IMR-90 (cell line): ENCODE measurements around the gene CCDC85B. TPM values are rescaled to one million over a fixed set of nuclear protein-coding genes. Genes with fewer than 3 reads are reported as not detected.

ENCODE experiments used
- ATAC-seq: fragments of 200-7000 bp; cut with Tn5 transposase; 2 replicates; pipeline ENCODE4 v1.9.1; 2020; ENCODE audit warnings: low read depth, mild to moderate bottlenecking, moderate library complexity
- BruUV-seq: library from RNA; stranded (reverse); fragments of 400-500 nt; replicated peaks from 2 replicates; lab custom pipeline; 2021; lab: Mats Ljungman, UMichigan
- CTCF ChIA-PET: fragments of 300-600 bp; formaldehyde crosslinking; extraction: SDS; loops from one replicate; lab custom pipeline; 2021; ENCODE audit warnings: antibody characterized with exemption; lab: Yijun Ruan, JAX
- POLR2A ChIA-PET: fragments of 300-600 bp; sonication (Branson Sonifier 250); formaldehyde crosslinking; loops from one replicate; lab custom pipeline; 2022; ENCODE audit warnings: antibody characterized with exemption; ENCODE audit not compliant: unreplicated experiment; lab: Charles Lee
- DNase-seq: peaks from one replicate; pipeline ENCODE4 v3.0.0; 2013
- H2AFZ ChIP-seq: replicated peaks from 2 replicates; pipeline ENCODE3; 2013; ENCODE audit warnings: low read length, mild to moderate bottlenecking; ENCODE audit not compliant: poor library complexity
- H2AK5ac ChIP-seq: 2 replicates; pipeline ENCODE4 v1.6.1; 2013; ENCODE audit warnings: low read depth, low read length, inconsistent platforms
- H2AK9ac ChIP-seq: replicated peaks from 2 replicates; pipeline ENCODE3; 2013; ENCODE audit warnings: mild to moderate bottlenecking, low read depth, low read length, moderate library complexity; ENCODE audit not compliant: poor library complexity
- H2BK120ac ChIP-seq: 2 replicates; pipeline ENCODE4 v1.6.1; 2013; ENCODE audit warnings: low read depth, low read length, inconsistent platforms
- H2BK15ac ChIP-seq: 3 replicates; pipeline ENCODE4 v1.6.1; 2013; ENCODE audit warnings: low read depth, low read length, inconsistent platforms
- H2BK20ac ChIP-seq: 2 replicates; pipeline ENCODE4 v1.6.1; 2013; ENCODE audit warnings: low read depth, mild to moderate bottlenecking, inconsistent platforms, low read length, moderate library complexity
- H2BK5ac ChIP-seq: 2 replicates; pipeline ENCODE4 v1.6.1; 2013; ENCODE audit warnings: mild to moderate bottlenecking, low read depth, low read length, inconsistent platforms; ENCODE audit not compliant: poor library complexity, severe bottlenecking
- H3K14ac ChIP-seq: replicated peaks from 2 replicates; pipeline ENCODE4 v1.6.1; 2013; ENCODE audit warnings: low read depth, low read length, inconsistent platforms
- H3K18ac ChIP-seq: 2 replicates; pipeline ENCODE4 v1.6.1; 2013; ENCODE audit warnings: low read depth, low read length, control low read depth
- H3K23ac ChIP-seq: 2 replicates; pipeline ENCODE4 v1.6.1; 2013; ENCODE audit warnings: low read depth, low read length, inconsistent platforms
- H3K27ac ChIP-seq: 2 replicates; pipeline ENCODE4 v1.5.1; 2013; ENCODE audit warnings: mild to moderate bottlenecking, control low read depth, low read length; ENCODE audit not compliant: insufficient read depth
- H3K27me3 ChIP-seq: 2 replicates; pipeline ENCODE4 v1.6.1; 2013; ENCODE audit warnings: low read length; ENCODE audit not compliant: control insufficient read depth, insufficient read depth
- H3K36me3 ChIP-seq: 2 replicates; pipeline ENCODE4 v1.6.1; 2013; ENCODE audit warnings: low read length, mixed read lengths; ENCODE audit not compliant: control insufficient read depth, insufficient read depth
- H3K4ac ChIP-seq: 2 replicates; pipeline ENCODE4 v1.6.1; 2013; ENCODE audit warnings: low read depth, low read length, inconsistent platforms
- H3K4me1 ChIP-seq: 2 replicates; pipeline ENCODE4 v1.6.1; 2013; ENCODE audit warnings: low read length, mixed read lengths; ENCODE audit not compliant: control insufficient read depth, insufficient read depth
- H3K4me2 ChIP-seq: 2 replicates; pipeline ENCODE4 v1.6.1; 2013; ENCODE audit warnings: low read depth, mild to moderate bottlenecking, control low read depth, low read length, moderate library complexity
- H3K4me3 ChIP-seq: 2 replicates; pipeline ENCODE4 v1.5.1; 2013; ENCODE audit warnings: low read depth, mild to moderate bottlenecking, control low read depth, low read length, moderate library complexity; ENCODE audit not compliant: insufficient read depth
- H3K56ac ChIP-seq: 2 replicates; pipeline ENCODE4 v1.6.1; 2013; ENCODE audit warnings: low read length, inconsistent platforms; ENCODE audit not compliant: insufficient read depth; ENCODE audit errors: extremely low read depth
- H3K79me1 ChIP-seq, 2 experiments: 2 replicates each; pipeline ENCODE4 v1.6.1; 2013; ENCODE audit warnings: low read length in 2 of 2, inconsistent platforms in 1 of 2, low read depth in 1 of 2
- H3K9ac ChIP-seq: 2 replicates; pipeline ENCODE4 v1.6.1; 2013; ENCODE audit warnings: low read depth, low read length, control low read depth
- H3K9me1 ChIP-seq: 2 replicates; pipeline ENCODE4 v1.6.1; 2013; ENCODE audit warnings: low read length, inconsistent platforms; ENCODE audit not compliant: insufficient read depth
- H3K9me3 ChIP-seq: 2 replicates; pipeline ENCODE4 v1.6.1; 2013; ENCODE audit warnings: low read length; ENCODE audit not compliant: control insufficient read depth, insufficient read depth
- H4K20me1 ChIP-seq: 2 replicates; pipeline ENCODE4 v1.6.1; 2013; ENCODE audit warnings: low read length, inconsistent platforms; ENCODE audit not compliant: insufficient read depth
- H4K5ac ChIP-seq: 2 replicates; pipeline ENCODE4 v1.6.1; 2013; ENCODE audit warnings: mild to moderate bottlenecking, low read depth, low read length, control low read depth
- H4K8ac ChIP-seq, 2 experiments: 2 replicates each; pipeline ENCODE4 v1.6.1; 2013; ENCODE audit warnings: low read depth in 2 of 2, low read length in 2 of 2, control low read depth in 1 of 2, inconsistent platforms in 1 of 2
- H4K91ac ChIP-seq: 2 replicates; pipeline ENCODE4 v1.6.1; 2013; ENCODE audit warnings: low read depth, low read length, inconsistent platforms; ENCODE audit not compliant: insufficient read depth
- BHLHE40 ChIP-seq: fragments of 150-350 bp; IDR thresholded peaks from 2 replicates; pipeline ENCODE4 v1.6.1; 2016; ENCODE audit warnings: mild to moderate bottlenecking, low read depth, low read length
- CEBPB ChIP-seq: IDR thresholded peaks from 2 replicates; pipeline ENCODE4 v1.6.1; 2012; ENCODE audit warnings: low read depth, low read length, improper control_type of control experiment
- FOS ChIP-seq: fragments of 150-350 bp; IDR thresholded peaks from 2 replicates; pipeline ENCODE4 v1.6.1; 2016; ENCODE audit warnings: low read depth, low read length
- MAFK ChIP-seq: IDR thresholded peaks from 2 replicates; pipeline ENCODE4 v1.6.1; 2012; ENCODE audit warnings: low read depth, low read length, improper control_type of control experiment
- MAZ ChIP-seq: IDR thresholded peaks from 2 replicates; pipeline ENCODE4 v1.6.1; 2012; ENCODE audit warnings: low read depth, mild to moderate bottlenecking, low read length, improper control_type of control experiment, moderate library complexity, borderline replicate concordance
- MXI1 ChIP-seq: IDR thresholded peaks from 2 replicates; pipeline ENCODE4 v1.6.1; 2012; ENCODE audit warnings: low read depth, mild to moderate bottlenecking, low read length, moderate library complexity, borderline replicate concordance
- POLR2A ChIP-seq: IDR thresholded peaks from 2 replicates; pipeline ENCODE4 v1.6.1; 2012; ENCODE audit warnings: mild to moderate bottlenecking, low read depth, low read length
- RCOR1 ChIP-seq: IDR thresholded peaks from 2 replicates; pipeline ENCODE4 v1.6.1; 2012; ENCODE audit warnings: mild to moderate bottlenecking, low read length, improper control_type of control experiment; ENCODE audit not compliant: insufficient replicate concordance
- RFX5 ChIP-seq: IDR thresholded peaks from 2 replicates; pipeline ENCODE4 v1.8.0; 2012; ENCODE audit warnings: low read depth, mild to moderate bottlenecking, low read length, moderate library complexity
- SMC3 ChIP-seq: fragments of 150-350 bp; IDR thresholded peaks from 2 replicates; pipeline ENCODE4 v1.6.1; 2016; ENCODE audit warnings: low read depth, mild to moderate bottlenecking, antibody characterized with exemption, low read length, moderate library complexity
- WGBS, 2 experiments: methylation state at CpG; one replicate each; pipeline versions ENCODE4 v1.1.5 to v1.1.7; 2013; ENCODE audit warnings: missing lambda C conversion rate in 2 of 2; ENCODE audit not compliant: insufficient read length in 1 of 2; ENCODE audit errors: extremely low coverage in 2 of 2; 5-methylcytosine and 5-hydroxymethylcytosine counted together
- dilution Hi-C: fragments of 300-500 bp; cut with HindIII; formaldehyde crosslinking; loops from one replicate; pipeline ENCODE4 v1.14.3; 2018; ENCODE audit warnings: low sequenced_read_pairs; ENCODE audit not compliant: unreplicated experiment
- in situ Hi-C: fragments of 300-500 bp; cut with MboI; formaldehyde crosslinking; loops from 3 replicates; pipeline ENCODE4 v1.14.3; 2019; ENCODE audit warnings: low sequenced_read_pairs, inconsistent platforms, mixed read lengths
- intact Hi-C: fragments of 100-400 bp; cut with micrococcal nuclease; formaldehyde crosslinking; loops from 2 replicates; pipeline ENCODE4 v1.10.0; 2022
- polyA plus RNA-seq, 3 experiments: library from polyadenylated mRNA; depleted of rRNA; stranded (reverse); fragments of >200 nt; gene quantifications; 2 replicates each; pipeline ENCODE4 v1.2.3, GENCODE V29; 2012; ENCODE audit warnings: low replicate concordance in 1 of 3
- total RNA-seq: library from RNA; depleted of rRNA; stranded (reverse); fragments of >200 nt; gene quantifications from 2 replicates; pipeline ENCODE4 v1.2.3, GENCODE V29; 2012
- TF ChIP-seq, protein P1 (sequence below): fragments of 150-350 bp; IDR thresholded peaks from 2 replicates; pipeline ENCODE4 v1.6.1; 2017; ENCODE audit warnings: mild to moderate bottlenecking, antibody characterized with exemption, low read length, low read depth
- TF ChIP-seq, protein P2 (sequence below): conservative IDR thresholded peaks from 2 replicates; pipeline ENCODE4 v1.5.1; 2012; ENCODE audit warnings: mild to moderate bottlenecking, low read depth, low read length, improper control_type of control experiment

The CCDC85B gene
- total and polyA plus RNA-seq, 2 of the 4 experiments (the other 2 are of a cell fraction) = 17.6 to 35.4 TPM

GRCh38 chr11:65911682-65912568 lies 21.5 kb downstream of the CCDC85B start:
- ATAC-seq (peak; percentile 15), DNase-seq (peak; percentile 87)
- no TSS peak for BruUV-seq
- Histone ChIP-seq H3K4me1 (peaks cover 43% of the 10 kb centered on the region), H3K4ac (peak overlapping the region; percentile 100), H3K79me1 (peaks cover 25 to 82% of the 10 kb centered on the region in 2 experiments; a peak in 3 of 4 replicates), H3K4me2 (peak overlapping the region; percentile 25; the same call in 1 of the 2 replicates), H2BK20ac (peak overlapping the region; percentile 93), H3K23ac (peak overlapping the region; percentile 90), H3K36me3 (peaks cover 3% of the 10 kb centered on the region), H3K18ac (peak overlapping the region; percentile 73), H4K91ac (peak overlapping the region; percentile 99), H2AFZ (peak overlapping the region; percentile 68), H3K9me1 (peaks cover 34% of the 10 kb centered on the region), H2AK9ac (peak overlapping the region; percentile 95), H3K9ac (peak overlapping the region; percentile 58), H2BK5ac (peak overlapping the region; percentile 100), H4K5ac (peak overlapping the region; percentile 85), H3K27me3 (no peaks in the 10 kb centered on the region), H3K27ac (peak overlapping the region; percentile 88), H2BK120ac (peak overlapping the region; percentile 100), H4K8ac (peak overlapping the region; percentile 99), H4K20me1 (no peaks in the 10 kb centered on the region), H2BK15ac (peak overlapping the region; percentile 100), H3K56ac (peak overlapping the region; percentile 94), H3K14ac (peak overlapping the region; percentile 95), H3K9me3 (no peaks in the 10 kb centered on the region), H2AK5ac (peak overlapping the region; percentile 98), H3K4me3 (no peak overlapping the region)
- 10% methylated on average over 7 of the region's 14 CpGs; no CpG with 5 or more reads in 1 of the 2 experiments for WGBS, 2 experiments
- in situ Hi-C loops (no loop called here), dilution Hi-C loops (no loop called here), intact Hi-C loops (loop anchor here (1.0 kb wide), 1 partner anchor 9 kb away; no protein-coding TSS in a partner anchor)
- POLR2A ChIA-PET = interaction anchor here (0.5 to 1.7 kb wide), 3 partner anchors 9 to 21 kb away, joined by 3 to 7 read pairs (median 6); partner anchors contain the start of gene CCDC85B
- CTCF ChIA-PET = interaction anchor here (1.2 kb wide), 1 partner anchor 22 kb away, joined by 3 read pairs; the partner anchor contains the start of gene CCDC85B
- TF ChIP-seq SMC3 (peak; percentile 29; the same call in 1 of the 2 replicates), FOS (peak; percentile 1; the same call in 1 of the 2 replicates), RCOR1 (no peak), MAFK (no peak), POLR2A (peak; percentile 68), RFX5 (peak; percentile 88), CEBPB (no peak), MAZ (peak; percentile 72; the same call in 1 of the 2 replicates), BHLHE40 (no peak), MXI1 (0 out of 2 replicates have a peak, but pooled peaks have one; percentile 44)
- TF ChIP-seq, protein P1, sequence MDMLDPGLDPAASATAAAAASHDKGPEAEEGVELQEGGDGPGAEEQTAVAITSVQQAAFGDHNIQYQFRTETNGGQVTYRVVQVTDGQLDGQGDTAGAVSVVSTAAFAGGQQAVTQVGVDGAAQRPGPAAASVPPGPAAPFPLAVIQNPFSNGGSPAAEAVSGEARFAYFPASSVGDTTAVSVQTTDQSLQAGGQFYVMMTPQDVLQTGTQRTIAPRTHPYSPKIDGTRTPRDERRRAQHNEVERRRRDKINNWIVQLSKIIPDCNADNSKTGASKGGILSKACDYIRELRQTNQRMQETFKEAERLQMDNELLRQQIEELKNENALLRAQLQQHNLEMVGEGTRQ = peak; percentile 73
- TF ChIP-seq, protein P2, sequence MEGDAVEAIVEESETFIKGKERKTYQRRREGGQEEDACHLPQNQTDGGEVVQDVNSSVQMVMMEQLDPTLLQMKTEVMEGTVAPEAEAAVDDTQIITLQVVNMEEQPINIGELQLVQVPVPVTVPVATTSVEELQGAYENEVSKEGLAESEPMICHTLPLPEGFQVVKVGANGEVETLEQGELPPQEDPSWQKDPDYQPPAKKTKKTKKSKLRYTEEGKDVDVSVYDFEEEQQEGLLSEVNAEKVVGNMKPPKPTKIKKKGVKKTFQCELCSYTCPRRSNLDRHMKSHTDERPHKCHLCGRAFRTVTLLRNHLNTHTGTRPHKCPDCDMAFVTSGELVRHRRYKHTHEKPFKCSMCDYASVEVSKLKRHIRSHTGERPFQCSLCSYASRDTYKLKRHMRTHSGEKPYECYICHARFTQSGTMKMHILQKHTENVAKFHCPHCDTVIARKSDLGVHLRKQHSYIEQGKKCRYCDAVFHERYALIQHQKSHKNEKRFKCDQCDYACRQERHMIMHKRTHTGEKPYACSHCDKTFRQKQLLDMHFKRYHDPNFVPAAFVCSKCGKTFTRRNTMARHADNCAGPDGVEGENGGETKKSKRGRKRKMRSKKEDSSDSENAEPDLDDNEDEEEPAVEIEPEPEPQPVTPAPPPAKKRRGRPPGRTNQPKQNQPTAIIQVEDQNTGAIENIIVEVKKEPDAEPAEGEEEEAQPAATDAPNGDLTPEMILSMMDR = peak; percentile 46
